HEK293 (cell line): Measurements from ENCODE around the gene OGFOD2.

Experiments
- CTCF ChIA-PET: fragments of 350-600 bp; formaldehyde crosslinking; extraction: SDS; loops from one replicate; lab custom pipeline; 2021; ENCODE audit warnings: antibody characterized with exemption; lab: Yijun Ruan, JAX
- POLR2A ChIA-PET: fragments of 300-600 bp; formaldehyde crosslinking; extraction: SDS; loops from one replicate; lab custom pipeline; 2020; ENCODE audit warnings: antibody characterized with exemption, inconsistent platforms; lab: Yijun Ruan, JAX
- H3K27ac ChIP-seq: fragments of 200-500 bp; sonication (Bioruptor generic); 2 replicates; pipeline ENCODE4 v1.5.1; 2014; ENCODE audit warnings: low read depth, low read length, control low read depth, inconsistent platforms; ENCODE audit errors: extremely low read depth
- H3K36me3 ChIP-seq, 2 experiments: fragments of 200-500 bp in 1 of 2; sonication (Bioruptor generic) in 1 of 2; 1 replicate in 1 of 2; 2 replicates in 1 of 2; pipeline ENCODE4 v1.5.1; 2014 to 2017; ENCODE audit warnings: inconsistent platforms in 2 of 2, low read length in 2 of 2; ENCODE audit not compliant: control insufficient read depth in 2 of 2, insufficient read depth in 1 of 2
- H3K4me1 ChIP-seq: fragments of 200-500 bp; sonication (Bioruptor generic); 2 replicates; pipeline ENCODE4 v1.5.1; 2014; ENCODE audit warnings: mild to moderate bottlenecking, low read length, inconsistent platforms; ENCODE audit not compliant: control insufficient read depth, insufficient read depth
- H3K4me3 ChIP-seq: 2 replicates; pipeline ENCODE4 v1.5.1; 2011; ENCODE audit warnings: low read depth, mild to moderate bottlenecking, control low read depth, low read length, moderate library complexity
- H3K9me3 ChIP-seq: fragments of 200-500 bp; sonication (Bioruptor generic); 2 replicates; pipeline ENCODE4 v1.5.1; 2014; ENCODE audit warnings: low read depth, low read length, inconsistent platforms; ENCODE audit not compliant: control insufficient read depth, insufficient read depth
- GFI1B ChIP-seq: fragments of 450-650 bp; formaldehyde crosslinking; IDR thresholded peaks from 2 replicates; pipeline ENCODE4 v1.5.1; 2016; ENCODE audit warnings: missing biosample characterization, missing genetic modification characterization
- GLIS2 ChIP-seq: fragments of 450-650 bp; formaldehyde crosslinking; IDR thresholded peaks from 2 replicates; pipeline ENCODE4 v1.5.1; 2016; ENCODE audit warnings: missing biosample characterization, missing genetic modification characterization
- KLF10 ChIP-seq: fragments of 450-650 bp; IDR thresholded peaks from 2 replicates; pipeline ENCODE4 v1.5.1; 2018; ENCODE audit warnings: missing biosample characterization, mild to moderate bottlenecking, missing genetic modification characterization
- SP2 ChIP-seq: fragments of 450-650 bp; formaldehyde crosslinking; IDR thresholded peaks from 2 replicates; pipeline ENCODE4 v1.5.1; 2016; ENCODE audit warnings: missing biosample characterization, missing genetic modification characterization
- SP7 ChIP-seq: fragments of 450-650 bp; formaldehyde crosslinking; IDR thresholded peaks from 2 replicates; pipeline ENCODE4 v1.5.1; 2016; ENCODE audit warnings: missing biosample characterization, missing genetic modification characterization
- ZFP3 ChIP-seq: fragments of 450-650 bp; formaldehyde crosslinking; IDR thresholded peaks from 2 replicates; pipeline ENCODE4 v1.5.1; 2016; ENCODE audit warnings: low read depth, missing biosample characterization, missing genetic modification characterization
- ZNF121 ChIP-seq: fragments of 450-650 bp; formaldehyde crosslinking; IDR thresholded peaks from 2 replicates; pipeline ENCODE4 v1.5.1; 2016; ENCODE audit warnings: missing biosample characterization, missing genetic modification characterization
- ZNF146 ChIP-seq: fragments of 450-650 bp; formaldehyde crosslinking; IDR thresholded peaks from 2 replicates; pipeline ENCODE4 v1.5.1; 2016; ENCODE audit warnings: missing biosample characterization, missing genetic modification characterization
- ZNF211 ChIP-seq: fragments of 450-650 bp; formaldehyde crosslinking; IDR thresholded peaks from 2 replicates; pipeline ENCODE4 v1.5.1; 2016; ENCODE audit warnings: low read depth, missing biosample characterization, missing genetic modification characterization
- ZNF311 ChIP-seq: fragments of 450-650 bp; formaldehyde crosslinking; IDR thresholded peaks from 2 replicates; pipeline ENCODE4 v1.5.1; 2017; ENCODE audit warnings: missing biosample characterization, missing genetic modification characterization, borderline replicate concordance
- ZNF426 ChIP-seq: fragments of 450-650 bp; formaldehyde crosslinking; IDR thresholded peaks from 2 replicates; pipeline ENCODE4 v1.5.1; 2017; ENCODE audit warnings: missing biosample characterization, missing genetic modification characterization, mild to moderate bottlenecking, inconsistent platforms, moderate library complexity
- ZNF433 ChIP-seq: fragments of 450-650 bp; formaldehyde crosslinking; IDR thresholded peaks from 2 replicates; pipeline ENCODE4 v1.5.1; 2016; ENCODE audit warnings: missing biosample characterization, missing genetic modification characterization, low read depth
- ZNF529 ChIP-seq: fragments of 450-650 bp; formaldehyde crosslinking; IDR thresholded peaks from 2 replicates; pipeline ENCODE4 v1.5.1; 2017; ENCODE audit warnings: missing genetic modification characterization, missing biosample characterization; ENCODE audit not compliant: insufficient replicate concordance
- ZNF558 ChIP-seq: fragments of 450-650 bp; formaldehyde crosslinking; IDR thresholded peaks from 2 replicates; pipeline ENCODE4 v1.5.1; 2016; ENCODE audit warnings: missing biosample characterization, missing genetic modification characterization
- ZNF629 ChIP-seq: fragments of 450-650 bp; formaldehyde crosslinking; IDR thresholded peaks from 2 replicates; pipeline ENCODE4 v1.5.1; 2017; ENCODE audit warnings: missing biosample characterization, missing genetic modification characterization
- ZNF677 ChIP-seq: fragments of 450-650 bp; IDR thresholded peaks from 2 replicates; pipeline ENCODE4 v1.5.0; 2018; ENCODE audit warnings: missing biosample characterization, mild to moderate bottlenecking, missing genetic modification characterization, moderate library complexity
- ZNF707 ChIP-seq: fragments of 450-650 bp; formaldehyde crosslinking; IDR thresholded peaks from 2 replicates; pipeline ENCODE4 v1.5.1; 2016; ENCODE audit warnings: missing biosample characterization, missing genetic modification characterization
- ZNF830 ChIP-seq: fragments of 450-650 bp; IDR thresholded peaks from 2 replicates; pipeline ENCODE4 v1.5.0; 2018; ENCODE audit warnings: missing biosample characterization, missing genetic modification characterization, low read depth, mild to moderate bottlenecking, moderate library complexity
- TF ChIP-seq, protein P1 (sequence below): fragments of 450-650 bp; formaldehyde crosslinking; IDR thresholded peaks from 2 replicates; pipeline ENCODE4 v1.5.1; 2017; ENCODE audit warnings: missing biosample characterization, missing genetic modification characterization
- TF ChIP-seq, protein P2 (sequence below): fragments of 450-650 bp; formaldehyde crosslinking; IDR thresholded peaks from 2 replicates; pipeline ENCODE4 v1.5.1; 2016; ENCODE audit warnings: missing biosample characterization, missing genetic modification characterization

Gene OGFOD2

DNA sequence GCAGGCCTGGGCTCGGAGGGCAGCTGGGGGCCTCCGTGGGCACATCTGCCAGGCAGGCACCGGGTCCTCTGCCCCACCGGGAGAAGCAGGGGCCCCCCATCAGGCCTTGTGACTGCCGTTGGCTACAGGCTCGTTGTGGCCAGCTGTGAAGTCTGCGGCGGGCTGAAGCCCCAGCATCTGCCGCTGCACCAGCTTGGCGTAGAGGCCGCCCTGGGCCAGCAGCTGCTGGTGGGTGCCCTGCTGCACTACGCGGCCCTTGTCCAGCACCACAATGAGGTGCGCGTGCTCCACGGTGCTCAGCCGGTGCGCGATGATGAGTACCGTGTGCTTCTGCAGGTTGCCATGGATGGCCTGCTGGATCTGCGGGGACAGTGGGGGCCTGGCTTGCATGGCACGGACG lies 45.2 kb upstream of the OGFOD2 start:
- no peaks in the 10 kb centered on the region for H3K9me3 ChIP-seq
- H3K4me1 ChIP-seq, result no peaks in the 10 kb centered on the region
- 0 out of 2 replicates have a peak, but pooled peaks have one; percentile 15 for TF ChIP-seq GLIS2 (tag by site-specific recombination)
- TF ChIP-seq ZNF529 (tag by site-specific recombination), result no peak
- ChIA-PET POLR2A (interaction anchor here (0.6 to 0.7 kb wide), 2 partner anchors 32 to 198 kb away, joined by 3 to 4 read pairs; no protein-coding TSS in a partner anchor), CTCF (interaction anchor here (0.6 kb wide), 1 partner anchor 70 kb away, joined by 3 read pairs; no protein-coding TSS in a partner anchor)
- peaks cover 0 to 13% of the 10 kb centered on the region in 2 experiments; a peak in 2 of 3 replicates for H3K36me3 ChIP-seq
- no peak overlapping the region for H3K4me3 ChIP-seq
- H3K27ac ChIP-seq, result no peak overlapping the region

DNA sequence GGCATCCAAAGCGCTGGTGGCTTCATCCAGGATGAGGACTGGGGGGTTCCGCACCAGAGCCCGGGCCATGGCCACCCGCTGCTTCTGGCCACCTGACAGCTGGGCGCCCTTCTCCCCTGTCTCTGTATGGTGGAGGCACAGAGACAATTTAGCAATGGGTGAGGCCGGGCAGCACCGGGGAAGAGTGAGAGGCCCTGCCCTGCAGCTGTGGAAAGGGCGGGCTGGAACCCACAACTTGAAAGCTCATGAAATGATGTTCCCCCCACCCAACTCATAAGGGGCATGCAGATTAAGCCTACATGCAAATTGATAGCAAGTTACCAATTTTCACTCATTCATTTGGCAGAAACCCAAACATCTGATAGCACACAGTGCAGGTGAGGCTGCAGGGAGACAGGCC lies 42.8 kb upstream of the OGFOD2 start:
- Histone ChIP-seq H3K4me1 (no peaks in the 10 kb centered on the region), H3K27ac (no peak overlapping the region), H3K9me3 (no peaks in the 10 kb centered on the region), H3K36me3 (peaks cover 0 to 13% of the 10 kb centered on the region in 2 experiments; a peak in 2 of 3 replicates), H3K4me3 (no peak overlapping the region)
- CTCF ChIA-PET, result interaction anchor here (1.3 kb wide), 1 partner anchor 56 kb away, joined by 3 read pairs; no protein-coding TSS in a partner anchor
- TF ChIP-seq GFI1B (tag by site-specific recombination) (no peak), ZNF629 (tag by site-specific recombination) (no peak), KLF10 (no peak), ZNF558 (tag by site-specific recombination) (no peak), SP2 (tag by site-specific recombination) (no peak), ZNF830 (tag by site-specific recombination) (no peak), ZNF433 (tag by site-specific recombination) (no peak), ZFP3 (tag by site-specific recombination) (no peak), ZNF707 (no peak), ZNF121 (tag by site-specific recombination) (no peak), ZNF146 (tag by site-specific recombination) (no peak), ZNF311 (tag by site-specific recombination) (no peak), ZNF677 (no peak), SP7 (tag by site-specific recombination) (no peak), ZNF211 (tag by site-specific recombination) (no peak)
- TF ChIP-seq, protein P1, sequence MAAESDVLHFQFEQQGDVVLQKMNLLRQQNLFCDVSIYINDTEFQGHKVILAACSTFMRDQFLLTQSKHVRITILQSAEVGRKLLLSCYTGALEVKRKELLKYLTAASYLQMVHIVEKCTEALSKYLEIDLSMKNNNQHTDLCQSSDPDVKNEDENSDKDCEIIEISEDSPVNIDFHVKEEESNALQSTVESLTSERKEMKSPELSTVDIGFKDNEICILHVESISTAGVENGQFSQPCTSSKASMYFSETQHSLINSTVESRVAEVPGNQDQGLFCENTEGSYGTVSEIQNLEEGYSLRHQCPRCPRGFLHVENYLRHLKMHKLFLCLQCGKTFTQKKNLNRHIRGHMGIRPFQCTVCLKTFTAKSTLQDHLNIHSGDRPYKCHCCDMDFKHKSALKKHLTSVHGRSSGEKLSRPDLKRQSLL, result no peak
- TF ChIP-seq, protein P2, sequence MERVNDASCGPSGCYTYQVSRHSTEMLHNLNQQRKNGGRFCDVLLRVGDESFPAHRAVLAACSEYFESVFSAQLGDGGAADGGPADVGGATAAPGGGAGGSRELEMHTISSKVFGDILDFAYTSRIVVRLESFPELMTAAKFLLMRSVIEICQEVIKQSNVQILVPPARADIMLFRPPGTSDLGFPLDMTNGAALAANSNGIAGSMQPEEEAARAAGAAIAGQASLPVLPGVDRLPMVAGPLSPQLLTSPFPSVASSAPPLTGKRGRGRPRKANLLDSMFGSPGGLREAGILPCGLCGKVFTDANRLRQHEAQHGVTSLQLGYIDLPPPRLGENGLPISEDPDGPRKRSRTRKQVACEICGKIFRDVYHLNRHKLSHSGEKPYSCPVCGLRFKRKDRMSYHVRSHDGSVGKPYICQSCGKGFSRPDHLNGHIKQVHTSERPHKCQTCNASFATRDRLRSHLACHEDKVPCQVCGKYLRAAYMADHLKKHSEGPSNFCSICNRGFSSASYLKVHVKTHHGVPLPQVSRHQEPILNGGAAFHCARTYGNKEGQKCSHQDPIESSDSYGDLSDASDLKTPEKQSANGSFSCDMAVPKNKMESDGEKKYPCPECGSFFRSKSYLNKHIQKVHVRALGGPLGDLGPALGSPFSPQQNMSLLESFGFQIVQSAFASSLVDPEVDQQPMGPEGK (tag by site-specific recombination), result no peak
- POLR2A ChIA-PET, result no interaction called here

DNA sequence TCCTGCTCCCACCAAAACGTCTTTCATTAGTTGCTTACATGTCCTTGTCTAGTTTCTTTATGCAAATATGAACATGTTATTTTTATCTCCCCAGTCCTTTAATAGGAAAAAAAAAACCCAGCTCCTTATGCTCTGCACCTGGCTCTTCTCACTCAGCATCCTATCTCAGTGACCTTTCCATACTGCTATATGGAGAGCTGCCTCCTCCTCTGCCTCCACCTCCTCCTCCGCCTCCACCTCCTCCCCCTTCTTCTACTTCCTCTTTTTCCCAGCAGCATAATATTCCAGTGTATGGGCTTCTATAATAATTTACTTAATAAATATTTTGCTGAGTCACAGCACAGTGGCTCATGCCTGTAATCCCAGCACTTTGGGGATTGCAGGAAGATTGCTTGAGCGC lies 40.3 kb upstream of the OGFOD2 start:
- Histone ChIP-seq H3K4me3 (no peak overlapping the region), H3K4me1 (no peaks in the 10 kb centered on the region), H3K36me3 (peaks cover 0 to 22% of the 10 kb centered on the region in 2 experiments; a peak in 2 of 3 replicates), H3K9me3 (no peaks in the 10 kb centered on the region), H3K27ac (no peak overlapping the region)
- ChIA-PET CTCF (no interaction called here), POLR2A (interaction anchor here (0.7 kb wide), 1 partner anchor 11 kb away, joined by 3 read pairs; no protein-coding TSS in a partner anchor)
- TF ChIP-seq ZNF146 (tag by site-specific recombination) (peak; percentile 91), GFI1B (tag by site-specific recombination) (no peak), ZNF426 (tag by site-specific recombination) (no peak)
